Mucosa of stomach (tissue), 1 donor: ENCODE data around the gene CCDC195.
"Not testable (repeated sequence)": the region's sequence is repeated elsewhere in the genome, so short reads cannot be mapped to it uniquely, and the experiment has no call there.

Experiments
- H3K27me3 ChIP-seq: one replicate; pipeline ENCODE4 v1.7.0; 2013; ENCODE audit warnings: mild to moderate bottlenecking, low read length; ENCODE audit not compliant: control insufficient read depth, insufficient read depth
- H3K36me3 ChIP-seq: one replicate; pipeline ENCODE4 v1.7.0; 2013; ENCODE audit warnings: low read length; ENCODE audit not compliant: control insufficient read depth, insufficient read depth
- H3K4me1 ChIP-seq: one replicate; pipeline ENCODE4 v1.7.0; 2013; ENCODE audit warnings: mild to moderate bottlenecking, low read length; ENCODE audit not compliant: control insufficient read depth, insufficient read depth
- H3K4me3 ChIP-seq: one replicate; pipeline ENCODE4 v1.7.0; 2013; ENCODE audit warnings: low read length
- H3K9ac ChIP-seq: one replicate; pipeline ENCODE4 v1.7.0; 2013; ENCODE audit warnings: mild to moderate bottlenecking, low read length, moderate library complexity
- H3K9me3 ChIP-seq: one replicate; pipeline ENCODE4 v1.7.0; 2013; ENCODE audit warnings: mild to moderate bottlenecking, low read length, moderate library complexity; ENCODE audit not compliant: control insufficient read depth
- donor health status: Pancreatic carcinoma.

CCDC195 gene

DNA sequence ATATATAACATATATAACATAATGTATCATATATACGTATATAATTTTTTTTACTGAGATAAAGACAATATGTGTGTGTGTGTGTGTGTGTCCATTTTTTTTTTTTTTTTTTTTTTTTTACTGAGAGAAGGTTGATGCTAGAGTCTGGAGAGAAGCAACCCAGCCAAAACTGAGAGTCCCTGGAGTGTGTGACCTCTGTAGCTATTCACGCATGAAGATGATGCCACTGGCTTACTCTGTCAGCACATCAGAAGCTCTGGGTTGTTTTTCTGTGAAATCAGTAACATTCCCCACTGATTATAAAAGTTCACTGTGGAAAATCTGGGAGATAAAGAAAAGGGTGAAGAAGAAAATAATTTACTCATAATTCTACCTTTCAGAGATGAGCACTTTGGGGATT, 27.2 kb downstream of the CCDC195 start:
- Histone ChIP-seq H3K4me3 (no peak overlapping the region), H3K36me3 (no peaks in the 10 kb centered on the region), H3K9me3 (no peaks in the 10 kb centered on the region), H3K27me3 (no peaks in the 10 kb centered on the region), H3K9ac (no peak overlapping the region), H3K4me1 (no peaks in the 10 kb centered on the region)

- Histone ChIP-seq H3K9ac (no peak overlapping the region), H3K4me1 (no peaks in the 10 kb centered on the region), H3K4me3 (no peak overlapping the region), H3K27me3 (no peaks in the 10 kb centered on the region), H3K9me3 (no peaks in the 10 kb centered on the region), H3K36me3 (no peaks in the 10 kb centered on the region)
Measured at GRCh38 chr2:224687156-224687555, 29.0 kb downstream of the CCDC195 start.

- H3K27me3 ChIP-seq: no peaks in the 10 kb centered on the region
- H3K36me3 ChIP-seq: no peaks in the 10 kb centered on the region
- no peak overlapping the region for H3K9ac ChIP-seq
- H3K4me1 ChIP-seq: no peaks in the 10 kb centered on the region
- no peak overlapping the region for H3K4me3 ChIP-seq
- H3K9me3 ChIP-seq: no peaks in the 10 kb centered on the region
Measured at GRCh38 chr2:224685121-224685520, 31.0 kb downstream of the CCDC195 start.

- H3K4me3 ChIP-seq: no peak overlapping the region
- H3K9ac ChIP-seq: no peak overlapping the region
- H3K27me3 ChIP-seq: no peaks in the 10 kb centered on the region
- H3K4me1 ChIP-seq: no peaks in the 10 kb centered on the region
- H3K36me3 ChIP-seq: no peaks in the 10 kb centered on the region
- no peaks in the 10 kb centered on the region for H3K9me3 ChIP-seq
Measured at GRCh38 chr2:224682134-224682533, 34.0 kb downstream of the CCDC195 start.

- no peaks in the 10 kb centered on the region for H3K9me3 ChIP-seq
- H3K4me1 ChIP-seq: no peaks in the 10 kb centered on the region
- H3K27me3 ChIP-seq: no peaks in the 10 kb centered on the region
- no peak overlapping the region for H3K9ac ChIP-seq
- no peak overlapping the region for H3K4me3 ChIP-seq
- no peaks in the 10 kb centered on the region for H3K36me3 ChIP-seq
Measured at GRCh38 chr2:224671731-224672130, 44.4 kb downstream of the CCDC195 start.

- no peak overlapping the region for H3K9ac ChIP-seq
- no peaks in the 10 kb centered on the region for H3K36me3 ChIP-seq
- H3K4me1 ChIP-seq: no peaks in the 10 kb centered on the region
- no peak overlapping the region for H3K4me3 ChIP-seq
- H3K9me3 ChIP-seq: no peaks in the 10 kb centered on the region
- no peaks in the 10 kb centered on the region for H3K27me3 ChIP-seq
Measured at GRCh38 chr2:224670203-224670602, 46.0 kb downstream of the CCDC195 start.

DNA sequence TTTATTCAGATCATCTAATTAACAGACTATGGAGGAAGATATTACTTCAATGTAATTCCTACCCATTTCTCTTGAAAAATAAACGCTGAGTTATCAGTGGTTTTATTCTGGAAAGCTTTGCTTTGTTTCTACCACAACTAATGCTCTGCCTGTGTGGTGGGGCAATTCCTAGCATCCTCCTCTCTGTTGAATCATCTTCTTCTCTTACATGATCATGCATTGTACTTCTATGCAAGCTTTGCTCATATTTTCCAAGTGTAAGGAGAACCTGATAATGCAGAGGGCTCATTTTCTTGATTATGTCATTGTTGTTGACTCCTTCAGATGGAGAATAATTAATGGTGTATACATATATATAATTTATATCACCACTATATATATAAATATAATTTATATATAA, 46.7 kb downstream of the CCDC195 start:
- H3K36me3 ChIP-seq: no peaks in the 10 kb centered on the region
- H3K9ac ChIP-seq: no peak overlapping the region
- H3K9me3 ChIP-seq: no peaks in the 10 kb centered on the region
- no peak overlapping the region for H3K4me3 ChIP-seq
- no peaks in the 10 kb centered on the region for H3K27me3 ChIP-seq
- no peaks in the 10 kb centered on the region for H3K4me1 ChIP-seq

DNA sequence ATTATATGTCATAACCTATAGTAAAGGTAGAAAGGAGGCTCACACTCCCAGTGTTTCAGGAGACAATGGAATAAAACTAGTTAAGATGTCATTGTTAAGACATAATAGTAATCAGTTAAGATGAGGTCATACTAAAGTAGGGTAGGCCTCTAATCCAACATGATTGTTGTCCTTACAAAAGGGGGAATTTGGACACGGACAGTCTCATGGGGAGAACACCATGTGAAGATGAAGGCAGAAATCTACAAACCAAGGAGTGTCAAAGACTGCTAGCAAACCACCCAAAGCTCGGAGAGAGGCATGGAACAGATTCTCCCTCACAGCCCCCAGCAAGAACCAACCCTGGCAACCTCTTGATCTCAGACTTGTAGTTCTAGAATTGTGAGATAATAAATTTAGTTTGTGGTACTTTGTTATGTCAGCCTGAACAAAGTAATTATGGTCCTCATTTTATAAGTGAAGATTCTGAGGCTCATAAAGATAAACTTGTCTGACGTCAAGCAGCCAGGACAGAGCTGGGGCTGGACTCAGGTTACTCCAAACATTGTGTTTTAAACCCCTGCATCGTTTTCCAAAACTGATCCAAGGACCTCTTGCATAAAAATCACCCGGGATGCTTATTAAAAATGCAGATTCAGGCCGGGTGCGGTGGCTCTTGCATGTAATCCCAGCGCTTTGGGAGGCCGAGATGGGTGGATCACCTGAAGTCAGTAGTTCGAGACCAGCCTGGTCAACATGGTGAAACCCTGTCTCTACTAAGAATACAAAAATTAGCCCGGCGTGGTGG, 47.8 kb downstream of the CCDC195 start:
- no peaks in the 10 kb centered on the region for H3K27me3 ChIP-seq
- no peaks in the 10 kb centered on the region for H3K4me1 ChIP-seq
- no peak overlapping the region for H3K4me3 ChIP-seq
- no peaks in the 10 kb centered on the region for H3K9me3 ChIP-seq
- H3K9ac ChIP-seq: no peak overlapping the region
- no peaks in the 10 kb centered on the region for H3K36me3 ChIP-seq

DNA sequence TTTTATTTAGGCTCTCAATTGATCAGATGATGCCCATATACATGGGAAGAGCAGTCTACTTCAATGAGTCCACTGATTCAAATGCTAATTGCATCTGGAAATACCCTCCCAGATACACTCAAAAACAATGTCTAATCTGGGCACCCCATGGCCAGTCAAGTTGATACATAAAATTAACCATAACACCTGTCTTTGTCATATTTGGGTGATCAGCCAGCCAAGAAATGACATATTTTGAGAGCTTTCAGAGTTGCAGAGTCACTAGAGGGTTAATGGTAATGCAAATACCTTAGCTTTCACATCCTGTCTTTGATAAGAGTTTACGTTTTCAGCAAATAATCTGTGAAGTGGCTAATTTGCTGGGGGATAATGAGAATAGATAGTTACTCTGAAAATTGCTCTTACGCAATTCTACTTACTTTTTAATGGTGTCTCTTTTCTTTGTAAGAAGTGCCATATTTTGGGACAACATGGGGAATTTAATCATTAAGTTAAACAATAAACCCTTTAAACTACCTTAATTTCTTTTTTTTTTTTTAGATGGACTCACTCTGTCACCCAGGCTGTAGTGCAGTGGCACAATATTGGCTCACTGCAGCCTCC, 49.1 kb downstream of the CCDC195 start:
- H3K4me3 ChIP-seq: no peak overlapping the region
- no peaks in the 10 kb centered on the region for H3K36me3 ChIP-seq
- no peaks in the 10 kb centered on the region for H3K27me3 ChIP-seq
- no peak overlapping the region for H3K9ac ChIP-seq
- H3K4me1 ChIP-seq: no peaks in the 10 kb centered on the region
- H3K9me3 ChIP-seq: no peaks in the 10 kb centered on the region

GRCh38 chr2:224663322-224663721, 52.8 kb downstream of the CCDC195 start:
- H3K9me3 ChIP-seq, H3K9ac ChIP-seq, H3K4me1 ChIP-seq, H3K4me3 ChIP-seq, H3K36me3 ChIP-seq, H3K27me3 ChIP-seq: not testable (repeated sequence)

DNA sequence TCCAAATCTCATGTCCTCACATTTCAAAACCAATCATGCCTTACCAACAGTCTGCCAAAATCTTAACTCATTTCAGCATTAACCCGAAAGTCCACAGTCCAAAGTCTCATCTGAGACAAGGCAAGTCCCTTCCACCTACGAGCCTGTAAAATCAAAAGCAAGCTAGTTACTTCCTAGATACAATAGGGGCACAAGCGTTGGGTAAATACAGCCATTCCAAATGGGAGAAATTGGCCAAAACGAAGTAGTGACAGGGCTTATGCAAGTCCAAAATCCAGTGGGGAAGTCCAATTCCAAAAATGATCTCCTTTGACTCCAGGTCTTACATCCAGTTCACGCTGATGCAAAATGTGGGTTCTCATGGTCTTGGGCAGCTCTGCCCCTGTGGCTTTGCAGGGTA, 54.5 kb downstream of the CCDC195 start:
- not testable (repeated sequence) for H3K4me1 ChIP-seq, H3K27me3 ChIP-seq, H3K9ac ChIP-seq, H3K36me3 ChIP-seq, H3K4me3 ChIP-seq, H3K9me3 ChIP-seq

DNA sequence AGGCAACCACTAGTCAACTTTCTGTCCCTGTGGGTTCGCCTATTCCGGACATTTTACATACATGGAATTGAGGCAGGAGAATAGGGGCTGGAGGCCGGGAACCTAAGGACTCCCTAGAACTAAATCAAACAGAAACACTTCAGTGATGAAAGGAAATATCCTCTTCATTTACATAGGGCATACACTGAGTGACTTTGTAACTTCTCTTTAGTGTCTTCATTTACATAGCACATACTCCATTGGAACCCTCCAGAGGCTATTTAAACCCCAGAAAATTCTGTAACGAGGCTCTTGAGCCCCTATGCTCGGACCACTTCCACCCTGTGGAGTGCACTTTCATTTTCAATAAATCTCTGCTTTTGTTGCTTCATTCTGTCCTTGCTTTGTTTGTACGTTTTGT, 56.5 kb downstream of the CCDC195 start:
- no peak overlapping the region for H3K9ac ChIP-seq
- H3K4me3 ChIP-seq: no peak overlapping the region
- no peaks in the 10 kb centered on the region for H3K9me3 ChIP-seq
- no peaks in the 10 kb centered on the region for H3K36me3 ChIP-seq
- no peaks in the 10 kb centered on the region for H3K4me1 ChIP-seq
- no peaks in the 10 kb centered on the region for H3K27me3 ChIP-seq
